Measurements from ENCODE around the gene DYNC2LI1.

DYNC2LI1 gene

DNA sequence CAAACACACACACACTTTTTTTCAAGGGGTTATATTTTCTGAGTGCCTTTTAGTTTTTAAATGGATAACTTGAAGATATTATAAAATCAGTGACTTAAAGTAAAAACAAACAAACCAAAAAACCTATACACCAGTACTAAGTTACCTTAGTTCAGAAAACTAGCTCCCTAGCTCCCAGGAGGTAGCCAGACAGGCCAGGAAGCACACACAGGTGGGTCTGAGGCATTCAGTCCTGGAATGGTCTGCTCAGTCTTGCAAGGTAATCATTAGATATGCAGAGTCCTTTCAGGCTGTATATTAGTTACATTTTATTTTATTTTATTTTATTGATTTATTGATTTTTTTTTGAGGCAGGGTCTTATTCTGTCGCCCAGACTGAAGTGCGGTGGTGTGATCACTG, 10.7 kb upstream of the DYNC2LI1 start:
- no peak for DNase-seq (ENCODE audit: low read depth, low spot score)

DNA sequence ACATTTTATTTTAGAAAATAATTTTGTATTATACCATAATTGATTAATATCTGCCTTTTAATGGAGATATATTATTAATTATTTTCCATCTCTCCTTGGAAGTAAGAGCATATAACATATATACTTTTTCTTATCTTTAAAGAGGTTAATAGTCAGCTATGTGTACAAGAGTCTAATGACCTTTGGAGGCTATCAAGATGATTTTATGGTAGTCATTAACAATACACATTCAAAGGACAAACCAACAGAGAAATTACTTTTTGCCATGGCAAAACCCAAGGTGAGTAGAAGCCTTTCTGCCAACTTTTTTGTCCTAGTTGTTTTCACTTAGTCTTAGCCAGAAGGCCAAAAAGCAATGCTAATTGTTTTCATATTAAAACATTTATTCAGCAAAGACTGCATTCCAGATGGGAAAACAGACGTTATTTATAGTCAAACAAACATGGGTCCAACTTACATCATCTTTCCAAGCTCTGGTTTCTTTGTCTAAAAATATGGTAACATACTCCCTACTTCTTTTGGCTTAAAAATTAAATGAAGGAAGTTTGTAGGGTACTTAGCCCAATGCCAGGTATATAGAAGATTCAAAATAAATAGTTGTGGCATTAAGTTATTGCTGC, 9.6 kb upstream of the DYNC2LI1 start:
- DNase-seq (ENCODE audit: low read depth, low spot score), result no peak

GRCh38 chr2:43766006-43766405, 7.8 kb upstream of the DYNC2LI1 start:
- no peak for DNase-seq (ENCODE audit: low read depth, low spot score)

DNA sequence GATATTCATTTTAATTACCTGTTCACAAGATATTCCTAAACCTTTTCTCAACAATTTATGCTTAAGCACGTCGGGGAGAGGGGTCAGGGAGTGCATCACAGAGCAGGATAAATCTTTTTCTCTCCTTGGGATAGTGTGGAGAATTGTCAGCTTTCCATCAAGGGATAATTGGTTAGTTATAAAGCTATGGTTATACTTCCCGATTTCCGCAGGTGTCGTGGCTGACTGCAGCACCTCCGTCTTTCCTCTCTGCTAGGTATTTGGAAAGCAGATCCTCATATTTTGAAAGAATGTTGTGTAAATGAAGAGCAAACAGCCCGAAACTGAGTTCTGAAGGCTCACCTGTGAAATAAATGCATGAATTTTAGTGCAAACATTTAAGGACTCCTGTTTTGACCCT, 778 bp downstream of the DYNC2LI1 start:
- DNase-seq (ENCODE audit: low read depth, low spot score), result no peak

DNA sequence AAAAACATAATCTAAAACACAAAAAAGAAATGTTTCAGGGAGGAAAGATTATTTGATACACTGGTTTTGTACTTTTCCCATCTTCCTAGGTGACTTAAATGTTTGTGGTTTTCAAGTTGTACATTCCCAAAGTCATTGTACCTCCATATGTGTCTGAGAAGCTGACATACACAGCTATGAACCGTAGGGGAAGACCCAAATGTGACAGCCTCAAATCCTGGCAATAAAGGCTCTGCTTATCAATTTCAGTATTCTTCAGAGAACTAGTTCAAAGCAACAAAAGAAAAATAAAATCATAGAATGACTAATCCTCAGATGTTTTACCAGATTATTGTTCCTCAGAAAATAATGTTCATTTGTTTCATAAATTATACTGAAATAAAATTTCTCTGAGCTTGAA, 2.5 kb downstream of the DYNC2LI1 start:
- DNase-seq (ENCODE audit: low read depth, low spot score), result no peak

- DNase-seq (ENCODE audit: low read depth, low spot score), result no peak
Measured at GRCh38 chr2:43777306-43777926, 3.6 kb downstream of the DYNC2LI1 start.

DNA sequence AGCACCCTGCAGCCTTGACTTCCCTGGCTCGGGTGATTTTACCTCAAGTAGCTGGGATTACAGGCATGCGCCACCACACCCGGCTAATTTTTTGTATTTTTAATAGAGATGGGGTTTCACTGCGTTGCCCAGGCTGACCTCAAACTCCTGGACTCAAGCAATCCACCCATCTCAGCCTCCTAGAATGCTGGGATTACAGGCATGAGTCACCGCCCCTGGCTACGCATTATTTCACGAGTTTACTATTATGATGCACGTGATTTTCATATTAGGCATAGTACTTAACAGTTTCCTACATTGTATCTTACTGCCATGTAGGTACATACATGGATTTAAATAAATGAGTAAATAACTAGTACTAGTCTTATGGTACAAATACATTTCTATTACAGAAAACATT, 4.4 kb downstream of the DYNC2LI1 start:
- DNase-seq (ENCODE audit: low read depth, low spot score), result no peak

GRCh38 chr2:43787895-43788294, 14.1 kb downstream of the DYNC2LI1 start:
- no peak for DNase-seq (ENCODE audit: low read depth, low spot score)

GRCh38 chr2:43788646-43789045, 14.8 kb downstream of the DYNC2LI1 start:
- no peak for DNase-seq (ENCODE audit: low read depth, low spot score)

GRCh38 chr2:43790147-43790546, 16.3 kb downstream of the DYNC2LI1 start:
- DNase-seq (ENCODE audit: low read depth, low spot score), result no peak

- no peak for DNase-seq (ENCODE audit: low read depth, low spot score)
Measured at GRCh38 chr2:43791035-43791765, 17.4 kb downstream of the DYNC2LI1 start.

- no peak for DNase-seq (ENCODE audit: low read depth, low spot score)
Measured at GRCh38 chr2:43792653-43793052, 18.8 kb downstream of the DYNC2LI1 start.

DNA sequence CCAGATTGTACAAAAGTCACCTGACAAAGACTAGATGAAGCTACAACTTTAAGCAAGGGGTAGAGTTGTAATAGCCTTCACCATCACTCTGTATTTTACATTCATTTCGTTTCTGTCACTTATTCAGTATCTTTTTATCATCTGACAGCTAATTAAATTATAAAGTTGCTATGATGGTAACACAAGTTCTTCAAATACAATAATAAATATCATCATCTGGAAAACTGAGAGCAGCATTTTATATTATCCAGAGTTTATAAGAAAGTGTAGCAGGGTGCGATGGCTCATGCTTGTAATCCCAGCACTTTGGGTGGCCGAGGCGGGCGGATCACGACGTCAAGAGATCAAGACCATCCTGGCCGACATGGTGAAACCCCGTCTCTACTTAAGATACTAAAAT, 21.1 kb downstream of the DYNC2LI1 start:
- no peak for DNase-seq (ENCODE audit: low read depth, low spot score)

DNA sequence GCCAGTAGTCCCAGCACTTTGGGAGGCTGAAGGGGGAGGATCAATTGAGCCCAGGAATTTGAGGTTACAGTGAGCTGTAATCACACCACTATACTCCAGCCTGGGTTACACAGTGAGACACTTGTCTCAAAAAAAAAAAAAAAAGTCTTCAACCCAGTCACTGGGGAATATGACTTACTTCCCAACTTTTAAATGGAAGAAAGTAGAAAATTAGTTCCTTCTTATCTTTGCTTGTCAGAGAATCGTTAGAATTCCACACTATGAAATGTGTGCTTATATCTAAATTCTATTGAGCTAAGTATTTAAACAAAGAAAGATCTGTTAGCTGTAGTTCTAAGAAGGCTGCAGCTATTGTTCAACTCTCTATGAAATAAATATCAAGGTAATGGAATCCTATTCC, 22.4 kb downstream of the DYNC2LI1 start:
- DNase-seq (ENCODE audit: low read depth, low spot score), result no peak

DNA sequence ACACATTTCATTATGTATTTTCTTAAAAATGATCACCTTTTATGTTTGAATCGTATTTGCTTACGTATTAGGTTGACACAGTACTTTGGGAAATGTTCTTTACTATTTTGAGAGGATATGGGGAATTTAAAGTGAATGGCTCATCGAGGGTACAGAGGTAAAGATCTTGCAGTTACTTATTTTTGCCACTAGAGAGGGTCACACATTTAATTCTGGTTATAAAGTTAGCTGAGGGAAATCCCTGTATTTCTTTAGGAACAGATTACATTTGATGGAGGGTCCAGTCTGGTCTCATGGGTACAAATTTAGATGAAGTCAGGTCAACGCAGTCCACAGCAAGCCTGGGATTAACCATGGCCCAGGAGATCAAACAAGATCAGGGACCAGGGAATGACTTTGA, 24.5 kb downstream of the DYNC2LI1 start:
- no peak for DNase-seq (ENCODE audit: low read depth, low spot score)

DNA sequence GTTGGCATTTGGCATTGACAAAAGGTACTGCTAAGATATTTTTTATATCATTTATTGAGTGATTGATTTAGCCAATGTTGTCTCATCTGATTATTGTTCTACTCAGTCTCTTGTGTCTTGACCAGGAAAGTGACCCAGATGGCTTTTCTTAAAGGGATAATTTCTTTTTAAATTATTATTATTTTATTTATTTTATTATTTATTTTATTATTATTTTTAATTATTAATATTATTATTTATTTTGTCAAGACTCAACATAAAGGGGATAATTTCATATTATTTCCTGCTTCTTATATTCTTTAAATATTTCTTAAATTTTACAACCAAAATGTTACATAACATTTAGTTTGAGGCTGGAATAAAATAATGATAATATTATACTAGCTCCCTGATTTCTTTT, 27.1 kb downstream of the DYNC2LI1 start:
- no peak for DNase-seq (ENCODE audit: low read depth, low spot score)

DNA sequence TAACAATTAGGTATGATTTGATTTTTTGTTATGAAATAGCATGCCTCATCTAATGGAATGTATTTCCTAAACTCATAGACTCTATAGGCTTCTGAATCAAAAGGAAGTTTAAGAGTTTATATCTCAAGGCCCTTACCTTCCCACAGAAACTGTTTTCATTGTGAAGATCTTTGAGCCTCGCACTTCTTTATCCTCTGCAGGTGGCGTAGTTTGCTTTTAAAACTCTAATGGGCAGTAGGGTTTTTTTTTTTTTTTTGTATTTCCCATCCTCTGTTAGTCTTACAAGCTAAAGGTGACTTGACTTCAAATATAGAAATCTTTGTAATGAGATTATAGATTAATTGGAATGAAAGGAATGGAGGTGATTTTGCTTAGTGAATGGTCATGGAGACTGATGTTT, 28.3 kb downstream of the DYNC2LI1 start:
- DNase-seq (ENCODE audit: low read depth, low spot score), result no peak

DNA sequence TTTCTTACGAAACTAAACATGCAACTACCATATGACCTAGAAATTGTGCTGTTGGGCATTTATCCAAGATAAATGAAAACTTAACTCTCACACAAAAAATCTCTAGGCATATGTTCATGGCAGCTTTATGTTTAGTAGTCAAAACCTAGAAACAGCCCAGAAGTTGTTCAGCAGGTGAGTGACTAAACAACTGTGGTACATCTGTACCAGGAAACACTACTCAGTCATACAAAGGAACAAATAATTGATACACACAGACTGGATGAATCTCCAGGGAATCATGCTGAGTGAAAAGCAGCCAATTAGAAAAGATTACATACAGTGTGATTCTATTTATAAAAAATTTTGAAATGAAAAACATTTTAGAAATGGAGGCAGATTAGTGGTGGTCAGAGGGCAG, 29.3 kb downstream of the DYNC2LI1 start:
- no peak for DNase-seq (ENCODE audit: low read depth, low spot score)

- no peak for DNase-seq (ENCODE audit: low read depth, low spot score)
Measured at GRCh38 chr2:43806719-43807031, 32.8 kb downstream of the DYNC2LI1 start.

GRCh38 chr2:43810452-43810851, 36.6 kb downstream of the DYNC2LI1 start:
- DNase-seq (ENCODE audit: low read depth, low spot score), result no peak

GRCh38 chr2:43810888-43811287, 37.0 kb downstream of the DYNC2LI1 start:
- DNase-seq (ENCODE audit: low read depth, low spot score), result no peak

DNA sequence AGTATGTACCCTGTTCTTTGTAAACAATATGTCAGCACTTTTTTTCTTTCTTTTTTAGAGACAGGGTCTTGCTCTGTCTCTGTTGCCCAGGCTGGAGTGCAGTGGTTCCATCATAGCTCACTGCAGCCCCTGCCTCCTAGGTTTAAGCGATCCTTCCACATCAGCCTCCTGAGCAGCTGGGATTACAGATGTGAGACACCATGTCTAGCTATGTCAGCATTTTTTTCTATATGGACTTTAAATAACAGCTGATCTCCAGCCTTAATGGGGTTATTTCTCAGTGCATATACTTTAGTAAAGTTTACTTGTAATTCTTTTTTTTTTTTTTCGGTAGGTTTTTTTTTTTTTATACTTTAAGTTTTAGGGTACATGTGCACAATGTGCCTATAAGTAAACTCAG, 38.2 kb downstream of the DYNC2LI1 start:
- DNase-seq (ENCODE audit: low read depth, low spot score), result no peak

- no peak for DNase-seq (ENCODE audit: low read depth, low spot score)
Measured at GRCh38 chr2:43812947-43813346, 39.1 kb downstream of the DYNC2LI1 start.

All from smooth muscle cell of the brain vasculature (primary cell).